Ovary (tissue), 3 donors: ENCODE data around the gene SIPA1L3.

Source experiments
- CTCF ChIP-seq, 3 donors: fragments of 450-650 bp in 2 of 3; fragments of 200-600 bp in 1 of 3; IDR thresholded peaks; one replicate each; pipeline versions ENCODE4 v1.5.1 to v1.8.0; 2016 to 2022; ENCODE audit warnings: antibody characterized with exemption in 3 of 3, mild to moderate bottlenecking in 1 of 3
- EP300 ChIP-seq: sonication (generic); formaldehyde crosslinking; IDR thresholded peaks from one replicate; pipeline ENCODE4 v1.6.1; 2017; ENCODE audit warnings: antibody characterized with exemption
- POLR2A ChIP-seq: fragments of 450-650 bp; IDR thresholded peaks from one replicate; pipeline ENCODE4 v1.6.1; 2017; ENCODE audit warnings: antibody characterized with exemption, mild to moderate bottlenecking, moderate library complexity
- donor health status: DM: no; HTN: no; CAD: no.

- TF ChIP-seq CTCF (IDR thresholded peaks at IDR 0.05) (no peak), POLR2A (no peak), EP300 (no peak)
Measured at GRCh38 chr19:38219221-38219620, 312.2 kb downstream of the SIPA1L3 start.
